Measurements from ENCODE around the gene STEAP2. TPM values are rescaled to one million over a fixed set of nuclear protein-coding genes. Genes with fewer than 3 reads are reported as not detected.

The STEAP2 gene
- total RNA-seq, 1 donor from 2014 or later: 2.3 TPM

DNA sequence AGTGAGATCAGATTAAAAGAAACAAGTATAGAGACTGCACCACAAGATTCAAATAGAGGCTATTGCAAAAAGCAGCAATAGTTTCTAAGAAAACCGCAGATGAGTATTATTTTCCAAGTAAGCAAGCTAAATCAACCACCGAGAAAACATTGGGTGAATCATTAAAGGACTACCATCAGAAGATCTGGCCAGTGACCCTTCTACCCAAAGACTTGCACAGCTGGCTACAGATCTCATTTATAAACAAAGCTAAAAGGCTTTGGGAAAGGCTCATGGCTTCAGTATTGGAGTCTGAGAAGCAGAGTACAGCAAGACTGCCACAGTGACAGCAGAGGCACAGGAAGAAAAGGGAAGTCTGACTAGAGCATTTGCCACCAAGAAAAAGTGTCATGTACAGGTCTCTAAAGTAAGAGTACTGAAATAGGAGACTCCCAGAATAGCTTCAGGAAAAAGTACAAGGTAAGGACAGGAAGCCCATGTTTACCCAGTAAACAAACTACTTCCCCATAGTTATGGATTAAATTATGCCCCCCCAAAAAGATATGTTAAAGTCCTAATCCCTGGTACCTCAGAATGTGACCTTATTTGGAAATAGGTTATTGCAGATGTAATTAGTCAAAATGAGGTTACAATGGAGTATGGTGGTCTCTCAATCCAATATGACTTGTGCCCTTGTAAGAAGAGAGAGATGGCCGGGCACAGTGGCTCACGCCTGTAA is 38.3 kb upstream of the STEAP2 start:
- no peak for FAIRE-seq
- no peaks in the 10 kb centered on the region for H4K20me1 ChIP-seq (ENCODE audit: insufficient read depth, low read length)
- no peak overlapping the region for H3K27ac ChIP-seq (ENCODE audit: low read depth, low read length)
- Mint-ChIP-seq H3K9me3 (ENCODE audit: unreplicated experiment) (peaks cover 2% of the 10 kb centered on the region), H3K4me1 (ENCODE audit: low read depth, unreplicated experiment) (peaks cover 19% of the 10 kb centered on the region), H3K27ac (ENCODE audit: unreplicated experiment) (no peak overlapping the region), H3K27me3 (ENCODE audit: low read depth, unreplicated experiment) (no peaks in the 10 kb centered on the region), H3K4me3 (ENCODE audit: unreplicated experiment) (no peak overlapping the region), H3K36me3 (ENCODE audit: low read depth, unreplicated experiment) (no peaks in the 10 kb centered on the region)
- H3K4me1 ChIP-seq (ENCODE audit: insufficient read depth, low read length): peaks cover 3% of the 10 kb centered on the region
- H3K36me3 ChIP-seq (ENCODE audit: insufficient read depth, low read length): no peaks in the 10 kb centered on the region
- no peaks in the 10 kb centered on the region for H3K79me2 ChIP-seq (ENCODE audit: insufficient read depth, low read length)
- no peak overlapping the region for H2AFZ ChIP-seq (ENCODE audit: low read depth, low read length)
- no peaks in the 10 kb centered on the region for H3K27me3 ChIP-seq (ENCODE audit: insufficient read depth, low read length)
- no peak overlapping the region for H3K4me2 ChIP-seq (ENCODE audit: low read length)
- H3K4me3 ChIP-seq (ENCODE audit: insufficient read depth, low read depth, low read length): no peak overlapping the region
- TF ChIP-seq CTCF (IDR thresholded peaks at IDR 0.05; ENCODE audit: insufficient read depth, low read depth, low read length) (no peak), EZH2 (IDR thresholded peaks at IDR 0.05; ENCODE audit: insufficient read depth, low read length) (no peak)
- no peak for DNase-seq (ENCODE audit: low read depth)
- H3K9ac ChIP-seq (ENCODE audit: low read length): no peak overlapping the region
- H3K9me3 ChIP-seq (ENCODE audit: insufficient read depth, low read depth, low read length): no peaks in the 10 kb centered on the region

DNA sequence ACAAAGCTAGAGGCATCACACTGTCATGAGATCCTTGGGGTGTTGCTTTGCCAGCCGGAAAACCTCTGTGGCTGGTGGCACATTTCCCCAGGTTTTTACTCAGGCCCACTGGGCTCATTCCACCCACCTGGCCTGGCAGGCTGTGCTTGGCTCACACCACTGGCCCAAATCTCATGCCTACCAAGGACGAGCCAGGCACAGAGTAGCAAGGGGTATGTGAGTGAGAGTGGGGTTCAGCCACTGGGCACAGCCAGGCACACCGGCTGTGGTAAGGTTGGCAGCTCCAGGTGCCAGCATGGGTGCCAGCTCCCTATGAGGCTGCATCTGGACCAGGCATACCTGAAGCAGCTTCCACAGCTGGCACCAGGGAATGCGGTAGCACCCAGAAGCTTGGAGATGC is 35.9 kb upstream of the STEAP2 start:
- Histone ChIP-seq H3K27ac (ENCODE audit: low read depth, low read length) (no peak overlapping the region), H3K9me3 (ENCODE audit: insufficient read depth, low read depth, low read length) (no peaks in the 10 kb centered on the region), H3K36me3 (ENCODE audit: insufficient read depth, low read length) (no peaks in the 10 kb centered on the region), H2AFZ (ENCODE audit: low read depth, low read length) (no peak overlapping the region), H4K20me1 (ENCODE audit: insufficient read depth, low read length) (no peaks in the 10 kb centered on the region), H3K4me2 (ENCODE audit: low read length) (no peak overlapping the region), H3K4me3 (ENCODE audit: insufficient read depth, low read depth, low read length) (no peak overlapping the region), H3K4me1 (ENCODE audit: insufficient read depth, low read length) (peaks cover 15% of the 10 kb centered on the region), H3K9ac (ENCODE audit: low read length) (no peak overlapping the region), H3K27me3 (ENCODE audit: insufficient read depth, low read length) (no peaks in the 10 kb centered on the region), H3K79me2 (ENCODE audit: insufficient read depth, low read length) (no peaks in the 10 kb centered on the region)
- DNase-seq (ENCODE audit: low read depth) (no peak), FAIRE-seq (no peak)
- Mint-ChIP-seq H3K4me3 (ENCODE audit: unreplicated experiment) (no peak overlapping the region), H3K4me1 (ENCODE audit: low read depth, unreplicated experiment) (peaks cover 37% of the 10 kb centered on the region), H3K27me3 (ENCODE audit: low read depth, unreplicated experiment) (no peaks in the 10 kb centered on the region), H3K9me3 (ENCODE audit: unreplicated experiment) (peaks cover 2% of the 10 kb centered on the region), H3K36me3 (ENCODE audit: low read depth, unreplicated experiment) (no peaks in the 10 kb centered on the region), H3K27ac (ENCODE audit: unreplicated experiment) (no peak overlapping the region)
- TF ChIP-seq CTCF (IDR thresholded peaks at IDR 0.05; ENCODE audit: insufficient read depth, low read depth, low read length): no peak
- TF ChIP-seq EZH2 (IDR thresholded peaks at IDR 0.05; ENCODE audit: insufficient read depth, low read length): no peak

- no peak overlapping the region for H3K4me3 ChIP-seq (ENCODE audit: insufficient read depth, low read depth, low read length)
- Mint-ChIP-seq H3K27ac (ENCODE audit: unreplicated experiment) (no peak overlapping the region), H3K4me1 (ENCODE audit: low read depth, unreplicated experiment) (peaks cover 38% of the 10 kb centered on the region), H3K9me3 (ENCODE audit: unreplicated experiment) (no peaks in the 10 kb centered on the region), H3K4me3 (ENCODE audit: unreplicated experiment) (no peak overlapping the region), H3K27me3 (ENCODE audit: low read depth, unreplicated experiment) (no peaks in the 10 kb centered on the region), H3K36me3 (ENCODE audit: low read depth, unreplicated experiment) (no peaks in the 10 kb centered on the region)
- no peaks in the 10 kb centered on the region for H3K9me3 ChIP-seq (ENCODE audit: insufficient read depth, low read depth, low read length)
- no peaks in the 10 kb centered on the region for H3K36me3 ChIP-seq (ENCODE audit: insufficient read depth, low read length)
- H2AFZ ChIP-seq (ENCODE audit: low read depth, low read length): no peak overlapping the region
- peaks cover 15% of the 10 kb centered on the region for H3K4me1 ChIP-seq (ENCODE audit: insufficient read depth, low read length)
- no peak overlapping the region for H3K9ac ChIP-seq (ENCODE audit: low read length)
- H3K79me2 ChIP-seq (ENCODE audit: insufficient read depth, low read length): no peaks in the 10 kb centered on the region
- H3K27me3 ChIP-seq (ENCODE audit: insufficient read depth, low read length): no peaks in the 10 kb centered on the region
- no peaks in the 10 kb centered on the region for H4K20me1 ChIP-seq (ENCODE audit: insufficient read depth, low read length)
- DNase-seq (ENCODE audit: low read depth): no peak
- FAIRE-seq: no peak
- no peak overlapping the region for H3K4me2 ChIP-seq (ENCODE audit: low read length)
- no peak overlapping the region for H3K27ac ChIP-seq (ENCODE audit: low read depth, low read length)
- TF ChIP-seq EZH2 (IDR thresholded peaks at IDR 0.05; ENCODE audit: insufficient read depth, low read length) (no peak), CTCF (IDR thresholded peaks at IDR 0.05; ENCODE audit: insufficient read depth, low read depth, low read length) (no peak)
These were observed 35.3 kb upstream of the STEAP2 start for GRCh38 chr7:90176195-90176594.
